SU-DHL-6 (cell line): Measurements from ENCODE around the gene OR9A2.

Source experiments
- H2AFZ ChIP-seq: fragments of 200-600 bp; sonication (generic); 2 replicates; pipeline ENCODE4 v1.6.1; 2014; ENCODE audit warnings: low read depth, mild to moderate bottlenecking, moderate library complexity, mixed read lengths, antibody characterized with exemption, low read length; ENCODE audit not compliant: severe bottlenecking
- H3F3A ChIP-seq: fragments of 200-600 bp; shearing (Covaris generic); 2 replicates; pipeline ENCODE4 v1.6.0; 2016; ENCODE audit warnings: antibody characterized with exemption, mild to moderate bottlenecking; ENCODE audit not compliant: insufficient read depth
- H3K27ac ChIP-seq: fragments of 200-600 bp; sonication (generic); 2 replicates; pipeline ENCODE4 v1.5.1; 2016; ENCODE audit warnings: low read depth, mild to moderate bottlenecking, low read length, moderate library complexity, mixed read lengths
- H3K27me3 ChIP-seq: fragments of 200-600 bp; sonication (generic), shearing (Covaris generic); 2 replicates; pipeline ENCODE4 v1.6.0; 2014; ENCODE audit warnings: mild to moderate bottlenecking, low read length
- H3K36me3 ChIP-seq: fragments of 200-600 bp; sonication (generic); 2 replicates; pipeline ENCODE4 v1.6.1; 2014; ENCODE audit warnings: mild to moderate bottlenecking, low read length, mixed read lengths
- H3K4me2 ChIP-seq: fragments of 300-600, 200-600 bp; shearing (Covaris generic), sonication (generic); 2 replicates; pipeline ENCODE4 v1.6.0; 2014; ENCODE audit warnings: low read length, low read depth, mild to moderate bottlenecking; ENCODE audit not compliant: poor library complexity, severe bottlenecking
- H3K4me3 ChIP-seq: fragments of 200-600 bp; sonication (generic); 2 replicates; pipeline ENCODE4 v1.5.1; 2014; ENCODE audit warnings: antibody characterized with exemption, low read length, mild to moderate bottlenecking, mixed read lengths; ENCODE audit not compliant: insufficient read depth, poor library complexity, severe bottlenecking
- H3K79me2 ChIP-seq: fragments of 200-600 bp; sonication (generic); 2 replicates; pipeline ENCODE4 v1.6.1; 2014; ENCODE audit warnings: mild to moderate bottlenecking, low read length, moderate library complexity; ENCODE audit not compliant: insufficient read depth
- H3K9ac ChIP-seq: fragments of 200-600 bp; sonication (generic); 2 replicates; pipeline ENCODE4 v1.7.0; 2014; ENCODE audit warnings: mild to moderate bottlenecking, low read length
- H3K9me2 ChIP-seq: fragments of 200-600 bp; sonication (generic); replicated peaks from 2 replicates; pipeline ENCODE4 v1.6.1; 2014; ENCODE audit warnings: low read length; ENCODE audit not compliant: insufficient read depth
- H3K9me3 ChIP-seq: fragments of 200-600 bp; sonication (generic); 2 replicates; pipeline ENCODE4 v1.6.1; 2014; ENCODE audit warnings: low read length, mixed read lengths; ENCODE audit not compliant: insufficient read depth
- H4K20me1 ChIP-seq: fragments of 200-600 bp; sonication (generic); 2 replicates; pipeline ENCODE4 v1.6.1; 2014; ENCODE audit warnings: low read depth, mild to moderate bottlenecking, antibody characterized with exemption, low read length, moderate library complexity, mixed read lengths
- EZH2phosphoT487 ChIP-seq: fragments of 200-600 bp; sonication (generic), shearing (Covaris generic); conservative IDR thresholded peaks from 2 replicates; pipeline ENCODE4 v1.6.1; 2018; ENCODE audit warnings: mild to moderate bottlenecking, antibody characterized with exemption, low read length, moderate library complexity, mixed read lengths
- TF ChIP-seq, protein P1 (sequence below): fragments of 200-600 bp; sonication (generic); IDR thresholded peaks from one replicate; pipeline ENCODE4 v1.5.1; 2017; ENCODE audit warnings: antibody characterized with exemption, mild to moderate bottlenecking, low read length, moderate library complexity; ENCODE audit not compliant: insufficient read depth, poor library complexity, severe bottlenecking

The OR9A2 gene

DNA sequence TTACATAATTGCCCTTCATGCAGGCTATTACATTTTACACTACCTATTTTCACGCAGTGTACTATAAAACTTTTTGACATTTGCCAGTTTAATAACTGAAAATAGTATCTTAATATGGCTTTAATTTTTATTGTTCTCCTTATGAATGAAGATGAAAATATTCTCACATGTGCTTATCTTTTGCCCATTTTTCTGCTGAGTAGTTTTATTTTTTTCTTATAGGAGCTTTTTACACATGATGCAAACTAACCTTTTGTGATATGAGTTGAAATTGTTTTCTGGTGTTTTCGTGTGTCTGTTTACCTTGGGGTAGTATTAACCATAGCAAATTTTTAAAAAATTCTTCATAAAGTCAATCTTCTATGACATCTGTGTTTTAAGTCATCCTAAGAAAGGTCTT, 26.3 kb downstream of the OR9A2 start:
- H3K9ac ChIP-seq, result no peak overlapping the region
- no peaks in the 10 kb centered on the region for H4K20me1 ChIP-seq
- no peaks in the 10 kb centered on the region for H3K36me3 ChIP-seq
- H3K79me2 ChIP-seq, result no peaks in the 10 kb centered on the region
- H3K9me3 ChIP-seq, result no peaks in the 10 kb centered on the region
- no peak overlapping the region for H3K4me2 ChIP-seq
- TF ChIP-seq EZH2phosphoT487, result no peak
- TF ChIP-seq, protein P1, sequence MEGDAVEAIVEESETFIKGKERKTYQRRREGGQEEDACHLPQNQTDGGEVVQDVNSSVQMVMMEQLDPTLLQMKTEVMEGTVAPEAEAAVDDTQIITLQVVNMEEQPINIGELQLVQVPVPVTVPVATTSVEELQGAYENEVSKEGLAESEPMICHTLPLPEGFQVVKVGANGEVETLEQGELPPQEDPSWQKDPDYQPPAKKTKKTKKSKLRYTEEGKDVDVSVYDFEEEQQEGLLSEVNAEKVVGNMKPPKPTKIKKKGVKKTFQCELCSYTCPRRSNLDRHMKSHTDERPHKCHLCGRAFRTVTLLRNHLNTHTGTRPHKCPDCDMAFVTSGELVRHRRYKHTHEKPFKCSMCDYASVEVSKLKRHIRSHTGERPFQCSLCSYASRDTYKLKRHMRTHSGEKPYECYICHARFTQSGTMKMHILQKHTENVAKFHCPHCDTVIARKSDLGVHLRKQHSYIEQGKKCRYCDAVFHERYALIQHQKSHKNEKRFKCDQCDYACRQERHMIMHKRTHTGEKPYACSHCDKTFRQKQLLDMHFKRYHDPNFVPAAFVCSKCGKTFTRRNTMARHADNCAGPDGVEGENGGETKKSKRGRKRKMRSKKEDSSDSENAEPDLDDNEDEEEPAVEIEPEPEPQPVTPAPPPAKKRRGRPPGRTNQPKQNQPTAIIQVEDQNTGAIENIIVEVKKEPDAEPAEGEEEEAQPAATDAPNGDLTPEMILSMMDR, result no peak
- no peaks in the 10 kb centered on the region for H3F3A ChIP-seq
- H3K9me2 ChIP-seq, result no peaks in the 10 kb centered on the region
- no peaks in the 10 kb centered on the region for H3K27me3 ChIP-seq
- no peak overlapping the region for H3K27ac ChIP-seq
- no peak overlapping the region for H3K4me3 ChIP-seq
- H2AFZ ChIP-seq, result no peak overlapping the region

DNA sequence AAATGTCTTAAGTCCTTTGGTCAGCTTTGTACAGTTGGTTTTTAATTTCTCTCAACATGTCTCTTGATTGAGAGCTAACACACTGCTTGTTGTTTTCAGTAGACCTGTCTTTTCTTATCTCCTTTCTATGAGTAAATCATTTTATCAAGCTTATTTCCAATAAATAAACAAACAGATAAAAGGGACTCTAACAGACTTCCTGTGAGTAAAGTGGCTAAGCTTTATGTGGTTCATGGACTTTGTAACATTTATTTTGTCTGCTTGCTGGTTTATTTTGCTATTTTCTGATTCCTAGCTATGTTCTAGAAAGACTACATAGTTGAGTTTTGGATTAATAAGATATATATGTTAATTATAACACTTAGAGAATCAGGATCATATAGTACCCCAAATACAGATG, 27.1 kb downstream of the OR9A2 start:
- no peaks in the 10 kb centered on the region for H3K27me3 ChIP-seq

DNA sequence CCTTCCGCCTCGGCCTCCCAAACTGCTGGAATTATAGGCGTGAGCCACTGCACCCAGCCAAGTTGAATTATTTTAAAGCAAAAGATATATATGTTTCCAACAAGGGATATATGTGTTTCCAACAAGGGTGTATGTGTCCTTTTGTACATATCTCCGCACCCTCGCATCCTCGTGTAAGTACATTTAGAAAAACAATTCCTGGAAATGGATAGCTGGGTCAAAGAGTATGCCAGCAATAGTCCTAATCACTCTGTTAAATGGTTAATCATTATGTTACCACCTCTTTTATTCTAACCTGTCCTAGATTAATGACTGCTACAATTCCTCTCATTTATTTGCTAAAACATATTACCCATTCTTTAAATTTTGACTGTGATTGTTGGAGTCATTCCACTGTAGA, 28.0 kb downstream of the OR9A2 start:
- H3K9ac ChIP-seq, result no peak overlapping the region
- H3K9me2 ChIP-seq, result no peaks in the 10 kb centered on the region
- TF ChIP-seq, protein P1, result no peak
- no peak for TF ChIP-seq EZH2phosphoT487
- no peak overlapping the region for H3K4me3 ChIP-seq
- no peak overlapping the region for H3K4me2 ChIP-seq
- no peaks in the 10 kb centered on the region for H3F3A ChIP-seq
- no peak overlapping the region for H2AFZ ChIP-seq
- H3K36me3 ChIP-seq, result no peaks in the 10 kb centered on the region
- H3K9me3 ChIP-seq, result no peaks in the 10 kb centered on the region
- no peaks in the 10 kb centered on the region for H3K27me3 ChIP-seq
- no peaks in the 10 kb centered on the region for H4K20me1 ChIP-seq
- no peaks in the 10 kb centered on the region for H3K79me2 ChIP-seq
- no peak overlapping the region for H3K27ac ChIP-seq

More for the DNA sequence above, 27.1 kb downstream of the OR9A2 start:
- Histone ChIP-seq H3K9me2 (no peaks in the 10 kb centered on the region), H3K27ac (no peak overlapping the region), H3K36me3 (no peaks in the 10 kb centered on the region), H4K20me1 (no peaks in the 10 kb centered on the region), H3K9ac (no peak overlapping the region), H3K79me2 (no peaks in the 10 kb centered on the region), H2AFZ (no peak overlapping the region), H3K4me2 (no peak overlapping the region), H3K9me3 (no peaks in the 10 kb centered on the region), H3F3A (no peaks in the 10 kb centered on the region), H3K4me3 (no peak overlapping the region)
- no peak for TF ChIP-seq EZH2phosphoT487
- TF ChIP-seq, protein P1, result no peak
